ENCODE results near the gene PLBD2. TPM values are rescaled to one million over a fixed set of nuclear protein-coding genes. Genes with fewer than 3 reads are reported as not detected.

The PLBD2 gene
- total RNA-seq, 2 donors from 2014 or later, result 20.2 to 23.4 TPM

- Histone ChIP-seq H3K27me3 (no peaks in the 10 kb centered on the region), H3K4me1 (no peaks in the 10 kb centered on the region), H3K27ac (peak overlapping the region; percentile 59), H3K9me3 (no peaks in the 10 kb centered on the region), H3K9ac (ENCODE audit: low read depth in 2 of 2, low read length in 2 of 2) (peak overlapping the region; percentile 74 to 90), H3K4me3 (peak overlapping the region; percentile 58), H3K36me3 (no peaks in the 10 kb centered on the region)
- TF ChIP-seq CTCF (IDR thresholded peaks at IDR 0.05), result no peak
- intact Hi-C loops (cut with DNase I), result loop anchor here (5.0 kb wide), 1 partner anchor 226 kb away; no protein-coding TSS in a partner anchor
- no peak for DNase-seq
These were observed 64.7 kb downstream of the PLBD2 start for GRCh38 chr12:113422886-113423669.

GRCh38 chr12:113424456-113424855 is 66.1 kb downstream of the PLBD2 start:
- Histone ChIP-seq H3K9ac (ENCODE audit: low read depth in 2 of 2, low read length in 2 of 2) (no peak overlapping the region), H3K36me3 (no peaks in the 10 kb centered on the region), H3K27ac (no peak overlapping the region), H3K27me3 (no peaks in the 10 kb centered on the region), H3K9me3 (no peaks in the 10 kb centered on the region), H3K4me1 (no peaks in the 10 kb centered on the region), H3K4me3 (no peak overlapping the region)
- intact Hi-C loops (cut with DNase I), result loop anchor here (2.0 to 5.0 kb wide), 2 partner anchors 112 to 227 kb away; no protein-coding TSS in a partner anchor
- TF ChIP-seq CTCF (IDR thresholded peaks at IDR 0.05), result no peak
- DNase-seq, result no peak

- Histone ChIP-seq H3K9me3 (no peaks in the 10 kb centered on the region), H3K27me3 (no peaks in the 10 kb centered on the region), H3K27ac (no peak overlapping the region), H3K36me3 (no peaks in the 10 kb centered on the region), H3K4me3 (no peak overlapping the region), H3K4me1 (no peaks in the 10 kb centered on the region), H3K9ac (ENCODE audit: low read depth in 2 of 2, low read length in 2 of 2) (no peak overlapping the region)
- TF ChIP-seq CTCF (IDR thresholded peaks at IDR 0.05), result peak; percentile 90
- DNase-seq, result peak; percentile 64
- intact Hi-C loops (cut with DNase I), result loop anchor here (2.0 to 5.0 kb wide), 2 partner anchors 112 to 228 kb away; no protein-coding TSS in a partner anchor
These were observed 66.8 kb downstream of the PLBD2 start for GRCh38 chr12:113424915-113425823.

GRCh38 chr12:113425960-113426453 is 67.6 kb downstream of the PLBD2 start:
- Histone ChIP-seq H3K27me3 (no peaks in the 10 kb centered on the region), H3K9ac (ENCODE audit: low read depth in 2 of 2, low read length in 2 of 2) (no peak overlapping the region), H3K4me3 (no peak overlapping the region), H3K4me1 (no peaks in the 10 kb centered on the region), H3K9me3 (no peaks in the 10 kb centered on the region), H3K36me3 (no peaks in the 10 kb centered on the region), H3K27ac (no peak overlapping the region)
- intact Hi-C loops (cut with DNase I), result loop anchor here (2.0 kb wide), 1 partner anchor 113 kb away; no protein-coding TSS in a partner anchor
- DNase-seq, result no peak
- TF ChIP-seq CTCF (IDR thresholded peaks at IDR 0.05), result no peak

- Histone ChIP-seq H3K27ac (no peak overlapping the region), H3K9me3 (no peaks in the 10 kb centered on the region), H3K27me3 (no peaks in the 10 kb centered on the region), H3K36me3 (no peaks in the 10 kb centered on the region), H3K9ac (ENCODE audit: low read depth in 2 of 2, low read length in 2 of 2) (no peak overlapping the region), H3K4me3 (no peak overlapping the region), H3K4me1 (no peaks in the 10 kb centered on the region)
- DNase-seq, result no peak
- TF ChIP-seq CTCF (IDR thresholded peaks at IDR 0.05), result no peak
- intact Hi-C loops (cut with DNase I), result no loop called here
These were observed 69.5 kb downstream of the PLBD2 start for GRCh38 chr12:113427882-113428281.
